Thyroid gland (tissue), 4 donors: ENCODE measurements around the gene TRABD2A.

ENCODE experiments used
- POLR2A ChIP-seq, 2 donors: fragments of 450-650 bp; IDR thresholded peaks; one replicate each; pipeline ENCODE4 v1.6.1; 2017; ENCODE audit warnings: antibody characterized with exemption in 2 of 2, mild to moderate bottlenecking in 2 of 2, moderate library complexity in 1 of 2
- TF ChIP-seq, protein P1 (sequence below), 6 experiments: fragments of 200-600 bp in 3 of 6; fragments of 450-650 bp in 3 of 6; sonication (generic) in 3 of 6; IDR thresholded peaks; one replicate each; pipeline ENCODE4 v1.5.1; 2016 to 2019; ENCODE audit warnings: antibody characterized with exemption in 6 of 6, mild to moderate bottlenecking in 2 of 6, inconsistent platforms in 1 of 6, moderate library complexity in 1 of 6

DNA sequence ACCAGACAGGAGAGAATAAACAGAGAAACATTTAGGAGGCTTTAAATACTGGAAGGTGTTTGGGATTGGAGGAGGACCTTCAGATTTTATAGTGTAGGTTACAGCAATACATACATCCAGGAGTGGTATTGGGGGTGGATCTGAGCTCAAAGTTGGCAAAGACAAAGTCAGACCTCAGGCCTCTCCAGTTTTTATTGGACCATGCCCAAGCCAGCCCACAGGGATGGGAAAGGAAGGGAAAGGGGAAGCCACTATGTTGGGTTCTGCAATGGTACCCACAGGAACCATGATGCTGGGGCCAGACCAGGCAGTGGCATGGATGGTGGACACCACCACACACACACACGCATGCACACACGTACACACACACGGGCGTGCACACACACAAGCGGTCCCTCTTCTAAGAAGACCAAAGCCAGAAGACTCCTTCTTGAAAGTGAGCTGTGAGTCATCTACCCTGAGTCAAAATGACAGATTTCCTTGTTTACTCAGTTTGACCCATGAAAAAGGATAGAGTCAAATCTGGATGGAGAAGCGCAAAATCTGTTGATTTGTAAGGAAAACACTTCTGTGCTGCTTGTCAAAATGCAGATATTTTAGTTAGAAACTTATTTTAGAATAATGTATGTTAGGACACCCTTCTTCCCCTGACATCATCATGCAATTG is 87.9 kb downstream of the TRABD2A start:
- TF ChIP-seq, protein P1, sequence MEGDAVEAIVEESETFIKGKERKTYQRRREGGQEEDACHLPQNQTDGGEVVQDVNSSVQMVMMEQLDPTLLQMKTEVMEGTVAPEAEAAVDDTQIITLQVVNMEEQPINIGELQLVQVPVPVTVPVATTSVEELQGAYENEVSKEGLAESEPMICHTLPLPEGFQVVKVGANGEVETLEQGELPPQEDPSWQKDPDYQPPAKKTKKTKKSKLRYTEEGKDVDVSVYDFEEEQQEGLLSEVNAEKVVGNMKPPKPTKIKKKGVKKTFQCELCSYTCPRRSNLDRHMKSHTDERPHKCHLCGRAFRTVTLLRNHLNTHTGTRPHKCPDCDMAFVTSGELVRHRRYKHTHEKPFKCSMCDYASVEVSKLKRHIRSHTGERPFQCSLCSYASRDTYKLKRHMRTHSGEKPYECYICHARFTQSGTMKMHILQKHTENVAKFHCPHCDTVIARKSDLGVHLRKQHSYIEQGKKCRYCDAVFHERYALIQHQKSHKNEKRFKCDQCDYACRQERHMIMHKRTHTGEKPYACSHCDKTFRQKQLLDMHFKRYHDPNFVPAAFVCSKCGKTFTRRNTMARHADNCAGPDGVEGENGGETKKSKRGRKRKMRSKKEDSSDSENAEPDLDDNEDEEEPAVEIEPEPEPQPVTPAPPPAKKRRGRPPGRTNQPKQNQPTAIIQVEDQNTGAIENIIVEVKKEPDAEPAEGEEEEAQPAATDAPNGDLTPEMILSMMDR (IDR thresholded peaks at IDR 0.05): no peak
- no peak for TF ChIP-seq POLR2A (IDR thresholded peaks at IDR 0.05)
